Stomach smooth muscle (tissue), 2 donors: ENCODE measurements around the gene NCAM1.

Experiments
- H3K27ac ChIP-seq: one replicate; pipeline ENCODE4 v1.7.0; 2013; ENCODE audit warnings: mild to moderate bottlenecking, low read length, inconsistent platforms
- H3K27me3 ChIP-seq, 2 donors: one replicate each; pipeline ENCODE4 v1.7.0; 2013; ENCODE audit warnings: low read length in 2 of 2; ENCODE audit not compliant: insufficient read depth in 2 of 2, control insufficient read depth in 1 of 2
- H3K36me3 ChIP-seq, 2 donors: one replicate each; pipeline ENCODE4 v1.7.0; 2013; ENCODE audit warnings: low read length in 2 of 2; ENCODE audit not compliant: control insufficient read depth in 2 of 2, insufficient read depth in 2 of 2
- H3K4me1 ChIP-seq: one replicate; pipeline ENCODE4 v1.7.0; 2013; ENCODE audit warnings: low read length; ENCODE audit not compliant: control insufficient read depth, insufficient read depth
- H3K4me3 ChIP-seq, 2 donors: one replicate each; pipeline ENCODE4 v1.7.0; 2013; ENCODE audit warnings: low read length in 2 of 2
- H3K9ac ChIP-seq, 2 donors: one replicate each; pipeline ENCODE4 v1.7.0; 2013; ENCODE audit warnings: low read length in 2 of 2, mild to moderate bottlenecking in 1 of 2
- H3K9me3 ChIP-seq, 2 donors: one replicate each; pipeline ENCODE4 v1.7.0; 2013; ENCODE audit warnings: low read length in 2 of 2; ENCODE audit not compliant: control insufficient read depth in 2 of 2
- donor health status: healthy.
- donor health status: Pancreatic carcinoma.

NCAM1 gene

GRCh38 chr11:113152500-113152899, 191.3 kb downstream of the NCAM1 start:
- no peaks in the 10 kb centered on the region for H3K27me3 ChIP-seq
- H3K9ac ChIP-seq = no peak overlapping the region
- no peaks in the 10 kb centered on the region for H3K36me3 ChIP-seq
- H3K27ac ChIP-seq = no peak overlapping the region
- H3K9me3 ChIP-seq = no peaks in the 10 kb centered on the region
- H3K4me3 ChIP-seq = no peak overlapping the region
- no peaks in the 10 kb centered on the region for H3K4me1 ChIP-seq

GRCh38 chr11:113153847-113154246, 192.6 kb downstream of the NCAM1 start:
- Histone ChIP-seq H3K9ac (no peak overlapping the region), H3K36me3 (no peaks in the 10 kb centered on the region), H3K27me3 (no peaks in the 10 kb centered on the region), H3K27ac (no peak overlapping the region), H3K4me1 (no peaks in the 10 kb centered on the region), H3K9me3 (no peaks in the 10 kb centered on the region), H3K4me3 (no peak overlapping the region)

- Histone ChIP-seq H3K36me3 (no peaks in the 10 kb centered on the region), H3K4me1 (peaks cover 25% of the 10 kb centered on the region), H3K27me3 (no peaks in the 10 kb centered on the region), H3K27ac (no peak overlapping the region), H3K4me3 (no peak overlapping the region), H3K9ac (no peak overlapping the region), H3K9me3 (no peaks in the 10 kb centered on the region)
Measured at GRCh38 chr11:113159988-113160807, 199.0 kb downstream of the NCAM1 start.

DNA sequence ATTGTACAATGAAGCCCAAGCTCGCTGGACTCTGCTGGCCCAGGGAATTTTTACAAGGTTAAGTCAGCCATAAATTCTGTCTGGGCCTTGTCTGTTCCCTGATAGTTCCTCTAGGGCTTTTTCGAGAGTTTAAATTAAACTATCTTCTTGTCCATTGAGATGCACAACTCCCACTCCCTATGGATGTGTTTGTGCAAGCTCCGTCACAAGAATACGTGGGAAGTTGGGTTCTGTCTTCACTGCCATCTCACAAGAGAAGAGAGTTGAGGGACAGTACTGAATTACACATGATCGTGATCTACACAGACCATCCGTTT, 199.5 kb downstream of the NCAM1 start:
- H3K27me3 ChIP-seq = no peaks in the 10 kb centered on the region
- H3K9ac ChIP-seq = no peak overlapping the region
- no peak overlapping the region for H3K27ac ChIP-seq
- no peaks in the 10 kb centered on the region for H3K36me3 ChIP-seq
- H3K4me1 ChIP-seq = peaks cover 25% of the 10 kb centered on the region
- no peaks in the 10 kb centered on the region for H3K9me3 ChIP-seq
- no peak overlapping the region for H3K4me3 ChIP-seq

- peaks cover 25% of the 10 kb centered on the region for H3K4me1 ChIP-seq
- H3K27me3 ChIP-seq = no peaks in the 10 kb centered on the region
- H3K27ac ChIP-seq = peak overlapping the region; percentile 37
- H3K9me3 ChIP-seq = no peaks in the 10 kb centered on the region
- no peak overlapping the region for H3K4me3 ChIP-seq
- no peaks in the 10 kb centered on the region for H3K36me3 ChIP-seq
- H3K9ac ChIP-seq = no peak overlapping the region
Measured at GRCh38 chr11:113161711-113162591, 200.7 kb downstream of the NCAM1 start.

DNA sequence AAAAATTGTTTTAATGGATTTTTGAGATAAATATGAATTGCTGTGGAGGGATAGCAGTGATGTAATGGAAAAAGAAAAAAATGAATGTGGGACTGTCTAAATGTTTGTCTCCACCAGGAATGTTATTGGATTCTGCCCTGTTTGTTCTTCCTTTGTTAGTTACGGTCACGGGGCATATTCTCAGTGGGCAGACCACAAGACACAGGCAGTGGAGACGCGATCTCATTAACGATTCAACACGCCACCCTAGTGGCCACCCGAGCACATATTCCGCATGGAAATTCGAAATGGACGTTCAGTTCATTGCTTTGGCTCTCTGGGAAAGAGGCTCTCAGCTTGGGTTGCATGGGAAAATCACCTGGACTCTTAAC, 201.4 kb downstream of the NCAM1 start:
- Histone ChIP-seq H3K27me3 (no peaks in the 10 kb centered on the region), H3K4me1 (peaks cover 25% of the 10 kb centered on the region), H3K4me3 (no peak overlapping the region), H3K9ac (no peak overlapping the region), H3K9me3 (no peaks in the 10 kb centered on the region), H3K36me3 (no peaks in the 10 kb centered on the region), H3K27ac (no peak overlapping the region)

DNA sequence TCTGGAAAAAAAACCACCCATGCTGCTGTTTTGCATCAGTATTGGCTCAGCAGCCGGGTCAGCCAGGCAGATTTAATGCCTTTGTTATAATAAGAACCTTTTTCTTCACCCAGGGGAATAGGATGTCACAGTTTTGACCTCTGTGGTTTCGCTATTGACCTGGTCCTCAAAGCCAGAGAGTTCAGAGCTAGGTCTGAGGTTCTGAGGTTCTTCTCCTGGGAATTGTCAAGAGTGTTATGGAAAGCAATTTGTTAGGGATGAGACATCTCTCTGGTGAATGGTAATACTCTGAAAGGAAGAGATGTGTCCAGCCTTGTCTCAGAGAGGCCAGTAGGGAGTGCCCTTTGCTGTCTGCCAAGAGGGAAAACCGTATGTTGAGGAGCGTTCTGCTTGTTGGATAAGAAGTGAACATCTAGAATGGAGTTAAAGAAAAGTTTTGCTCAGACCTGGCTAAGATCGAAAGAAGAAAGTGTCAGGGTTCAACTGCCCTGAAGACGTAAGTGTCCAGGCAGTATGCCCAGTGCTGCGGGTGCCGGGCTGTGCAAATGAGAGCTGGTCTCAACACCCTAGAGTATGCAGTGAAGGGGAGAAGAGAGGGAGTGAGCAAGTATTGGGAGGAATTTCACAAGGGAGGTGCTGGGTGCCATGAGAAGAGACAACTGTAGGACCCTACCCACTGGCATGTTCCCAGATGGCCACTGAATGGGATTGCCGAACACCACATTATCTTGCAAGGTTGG, 202.2 kb downstream of the NCAM1 start:
- H3K9ac ChIP-seq = no peak overlapping the region
- no peak overlapping the region for H3K27ac ChIP-seq
- H3K36me3 ChIP-seq = no peaks in the 10 kb centered on the region
- no peaks in the 10 kb centered on the region for H3K27me3 ChIP-seq
- no peak overlapping the region for H3K4me3 ChIP-seq
- peaks cover 25% of the 10 kb centered on the region for H3K4me1 ChIP-seq
- no peaks in the 10 kb centered on the region for H3K9me3 ChIP-seq

DNA sequence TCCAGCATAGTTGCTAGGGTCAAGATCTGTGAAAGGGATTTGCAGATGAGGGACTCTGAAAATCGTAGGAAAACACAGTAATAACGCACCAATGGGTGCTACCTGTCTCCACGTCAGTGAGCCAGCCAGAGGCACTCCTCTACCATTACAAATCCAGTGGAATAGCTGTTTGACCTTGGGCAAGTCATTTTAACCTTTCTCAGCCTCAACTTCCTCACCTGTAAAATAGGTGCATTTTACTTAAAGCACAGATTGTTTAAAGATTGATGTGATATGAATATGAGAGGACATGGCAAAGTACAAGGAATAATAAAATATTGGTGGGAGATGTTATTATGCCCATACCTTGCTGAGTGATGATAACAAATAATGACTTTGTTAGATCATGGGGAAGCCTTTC, 205.1 kb downstream of the NCAM1 start:
- Histone ChIP-seq H3K4me3 (no peak overlapping the region), H3K36me3 (no peaks in the 10 kb centered on the region), H3K9ac (no peak overlapping the region), H3K9me3 (no peaks in the 10 kb centered on the region), H3K27me3 (no peaks in the 10 kb centered on the region), H3K4me1 (peaks cover 13% of the 10 kb centered on the region), H3K27ac (no peak overlapping the region)

DNA sequence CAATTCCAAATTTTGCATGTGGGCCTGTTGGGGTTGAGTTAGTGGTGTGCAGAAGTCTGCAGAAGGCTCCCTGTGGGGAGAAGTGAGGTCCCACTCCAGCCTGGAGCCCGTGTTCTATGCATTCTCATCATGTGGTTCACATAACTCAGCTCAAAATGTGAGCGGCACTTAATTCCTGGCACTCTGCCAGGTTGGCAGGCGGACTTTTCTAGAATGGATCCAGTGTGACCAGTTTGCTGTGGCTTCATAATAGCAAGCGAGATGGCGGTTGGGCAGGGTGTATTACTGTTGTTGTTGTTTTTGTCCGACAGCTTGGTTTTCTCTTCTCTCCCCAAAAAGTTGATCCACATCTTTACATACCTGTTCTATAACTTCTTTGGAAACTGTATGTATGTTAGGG, 206.4 kb downstream of the NCAM1 start:
- no peak overlapping the region for H3K27ac ChIP-seq
- H3K27me3 ChIP-seq = no peaks in the 10 kb centered on the region
- H3K4me3 ChIP-seq = no peak overlapping the region
- peaks cover 7% of the 10 kb centered on the region for H3K4me1 ChIP-seq
- no peaks in the 10 kb centered on the region for H3K36me3 ChIP-seq
- H3K9me3 ChIP-seq = no peaks in the 10 kb centered on the region
- no peak overlapping the region for H3K9ac ChIP-seq

DNA sequence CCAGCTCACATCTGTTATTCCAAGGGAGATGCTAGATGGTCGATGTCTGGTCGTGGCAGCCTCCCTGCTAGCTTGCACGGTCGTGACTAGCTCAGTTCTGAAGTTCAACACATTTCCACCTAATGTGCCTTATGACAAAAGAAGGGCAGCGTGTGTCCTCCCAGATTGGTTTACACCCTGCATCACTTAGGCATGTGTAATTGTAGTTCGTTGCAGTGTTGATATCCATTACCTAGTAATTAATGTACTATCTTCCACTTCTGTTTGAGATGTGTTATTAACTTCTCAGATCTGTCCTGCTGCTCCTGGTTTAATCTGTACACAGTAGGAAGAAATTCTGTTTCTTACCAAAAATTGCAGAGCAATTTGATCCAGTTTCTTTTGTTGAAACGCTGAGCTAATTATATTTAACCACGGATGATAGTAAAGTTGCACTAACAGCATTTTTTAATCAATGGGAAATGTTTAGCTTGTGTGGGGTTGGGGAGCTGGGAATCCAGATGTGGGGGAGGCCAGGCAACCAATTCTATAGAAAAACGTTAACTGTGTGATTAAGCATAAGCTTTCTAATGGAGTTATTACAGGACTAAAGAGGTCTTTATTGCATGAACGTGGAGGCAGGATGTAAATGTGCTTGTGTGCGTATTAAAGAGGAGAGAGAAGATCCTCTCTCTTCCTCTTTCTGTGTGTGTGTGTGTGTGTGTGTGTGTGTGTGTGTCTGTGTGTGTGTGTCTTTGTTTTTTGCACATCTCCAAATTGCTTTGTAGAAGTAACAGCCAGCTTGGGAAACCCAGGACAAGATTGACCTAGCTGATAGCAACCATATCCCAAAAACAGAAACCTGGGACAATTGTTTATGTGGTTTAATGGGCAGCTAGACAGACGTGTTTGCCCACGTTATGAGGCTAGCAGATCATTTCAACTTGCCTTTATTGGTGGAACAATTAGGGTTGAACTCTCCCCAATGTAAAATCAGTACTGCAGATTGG, 207.4 kb downstream of the NCAM1 start:
- Histone ChIP-seq H3K9ac (no peak overlapping the region), H3K4me3 (no peak overlapping the region), H3K4me1 (no peaks in the 10 kb centered on the region), H3K36me3 (no peaks in the 10 kb centered on the region), H3K27ac (no peak overlapping the region), H3K27me3 (no peaks in the 10 kb centered on the region), H3K9me3 (no peaks in the 10 kb centered on the region)
